NCI-H82 treated with DMSO at 0.1 percent for 48 hours (cell line): ENCODE data around the gene GTPBP3.
"Not testable (repeated sequence)": the region's sequence is repeated elsewhere in the genome, so short reads cannot be mapped to it uniquely, and the experiment has no call there.

Experiments used
- DNase-seq: peaks from one replicate; lab custom pipeline; 2025; ENCODE audit not compliant: unreplicated experiment; lab: John Stamatoyannopoulos, UW

The GTPBP3 gene

DNA sequence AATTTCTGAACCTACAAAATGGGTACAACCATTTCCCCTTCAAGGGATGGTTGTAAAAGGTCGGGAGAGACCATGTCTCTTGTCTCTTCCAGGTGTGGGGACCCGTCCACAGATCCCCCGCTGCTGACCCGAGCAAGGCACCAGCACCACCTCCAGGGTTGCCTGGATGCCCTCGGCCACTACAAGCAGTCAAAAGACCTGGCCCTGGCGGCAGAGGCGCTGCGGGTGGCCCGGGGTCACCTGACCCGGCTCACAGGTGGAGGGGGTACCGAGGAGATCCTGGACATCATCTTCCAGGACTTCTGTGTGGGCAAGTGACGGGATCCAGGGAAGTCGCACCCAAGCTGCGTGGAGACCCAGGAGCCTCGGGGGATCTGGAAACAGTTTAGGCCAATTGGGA lies 4.0 kb downstream of the GTPBP3 start:
- DNase-seq: no peak

DNA sequence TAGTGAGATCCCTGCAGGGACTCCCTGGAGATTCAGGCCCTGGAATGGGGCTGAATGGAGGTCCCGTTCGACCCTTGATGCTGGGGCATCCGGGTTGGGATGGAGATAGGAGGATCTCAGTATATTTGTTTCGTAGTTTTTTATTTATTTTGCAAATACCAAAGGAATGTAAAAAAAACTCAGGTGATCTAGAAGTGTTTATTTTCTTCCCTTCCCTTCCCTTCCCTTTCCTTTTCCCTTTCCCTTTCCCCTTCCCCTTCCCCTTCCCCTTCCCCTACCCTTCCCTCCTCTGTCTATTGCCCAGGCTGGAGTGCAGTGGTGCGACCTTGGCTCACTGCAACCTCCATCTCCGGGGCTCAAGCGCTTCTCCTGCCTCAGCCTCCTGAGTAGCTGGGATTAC lies 4.5 kb downstream of the GTPBP3 start:
- no peak for DNase-seq

DNA sequence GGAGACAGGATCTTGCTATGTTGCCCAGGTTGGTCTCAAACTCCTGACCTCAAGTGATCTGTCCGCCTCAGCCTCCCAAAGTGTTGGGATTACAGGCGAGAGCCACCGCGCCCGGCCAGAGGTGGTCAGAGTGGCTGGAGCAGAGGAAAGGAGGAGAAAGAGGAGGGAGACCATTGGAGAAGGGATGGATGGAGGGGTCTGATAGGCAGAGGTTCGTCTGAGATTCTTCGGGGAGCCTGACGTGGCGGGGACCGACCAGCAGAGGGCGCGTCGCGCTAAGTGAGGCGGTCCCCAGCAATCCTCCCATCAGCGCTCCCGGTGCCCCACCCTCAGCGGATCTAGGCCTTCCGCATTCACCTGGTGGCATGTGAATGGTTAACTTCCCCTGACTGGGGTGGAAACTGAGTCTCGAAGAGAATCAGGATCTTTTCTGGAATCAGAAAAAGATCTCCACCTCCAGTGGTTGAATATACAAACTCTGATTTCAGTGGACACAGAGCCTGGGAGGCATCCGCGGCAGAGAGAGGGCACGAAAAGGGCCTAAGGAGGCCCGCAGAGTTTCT lies 8.8 kb downstream of the GTPBP3 start:
- peak; percentile 58 for DNase-seq

DNA sequence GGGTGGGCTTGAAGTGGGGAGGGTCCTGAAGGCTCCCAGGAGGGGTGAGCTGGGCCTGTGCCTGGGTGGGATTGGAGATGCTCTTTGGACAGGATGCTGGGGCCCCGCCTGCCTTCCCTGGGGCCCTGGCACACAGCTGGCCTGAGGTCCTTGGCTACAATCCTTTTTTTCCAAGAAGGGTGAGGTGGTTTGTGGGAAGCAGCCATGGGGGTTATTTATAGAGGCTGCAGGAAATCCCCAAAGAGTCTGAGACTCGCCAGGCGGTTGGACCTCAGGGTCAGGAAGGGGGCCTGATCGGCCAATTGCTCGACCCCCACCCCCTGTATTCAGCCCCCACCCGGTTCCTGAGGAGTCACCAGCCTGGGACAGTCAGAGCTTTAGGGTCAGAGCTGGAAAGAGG lies 10.0 kb downstream of the GTPBP3 start:
- DNase-seq: no peak

DNA sequence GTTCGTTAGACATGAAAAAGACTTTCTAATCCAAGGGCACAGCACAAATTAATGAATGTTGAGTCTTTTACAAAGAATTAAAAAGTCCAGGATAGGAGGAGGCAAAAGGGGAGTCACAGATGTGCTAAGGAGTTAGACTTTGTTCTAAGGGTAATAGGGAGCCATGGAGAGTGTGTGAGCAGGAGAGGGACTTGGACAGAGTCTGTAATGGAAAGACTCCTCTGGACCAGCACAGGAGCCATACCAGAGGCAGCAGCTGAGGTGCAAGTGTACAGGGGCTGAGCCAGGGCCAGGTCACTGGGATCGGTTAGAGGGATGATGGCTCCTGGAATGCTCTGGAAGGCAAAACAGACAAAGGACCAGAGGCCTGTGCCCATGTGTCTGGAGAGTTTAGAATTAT lies 10.5 kb downstream of the GTPBP3 start:
- DNase-seq: no peak

DNA sequence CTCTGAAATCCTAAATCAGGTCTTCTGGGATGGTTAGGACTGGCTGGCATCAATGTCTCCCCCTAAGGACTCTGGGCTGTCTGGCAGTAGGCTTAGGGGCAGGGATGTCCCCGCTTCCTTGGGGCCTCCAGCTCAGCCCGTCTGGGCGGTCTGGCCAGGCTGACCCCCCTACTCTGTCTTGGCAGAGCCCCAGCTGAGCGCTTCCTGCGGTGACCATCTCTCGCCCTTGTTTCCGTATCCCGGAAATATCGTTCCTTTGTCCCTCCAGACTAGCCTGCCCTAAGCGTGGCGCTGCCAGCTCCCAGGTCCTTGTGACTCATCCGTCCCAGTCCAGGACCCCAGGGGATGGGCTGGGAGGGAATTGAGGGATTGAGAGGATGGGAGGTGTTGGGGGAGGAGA lies 11.3 kb downstream of the GTPBP3 start:
- DNase-seq: no peak

DNA sequence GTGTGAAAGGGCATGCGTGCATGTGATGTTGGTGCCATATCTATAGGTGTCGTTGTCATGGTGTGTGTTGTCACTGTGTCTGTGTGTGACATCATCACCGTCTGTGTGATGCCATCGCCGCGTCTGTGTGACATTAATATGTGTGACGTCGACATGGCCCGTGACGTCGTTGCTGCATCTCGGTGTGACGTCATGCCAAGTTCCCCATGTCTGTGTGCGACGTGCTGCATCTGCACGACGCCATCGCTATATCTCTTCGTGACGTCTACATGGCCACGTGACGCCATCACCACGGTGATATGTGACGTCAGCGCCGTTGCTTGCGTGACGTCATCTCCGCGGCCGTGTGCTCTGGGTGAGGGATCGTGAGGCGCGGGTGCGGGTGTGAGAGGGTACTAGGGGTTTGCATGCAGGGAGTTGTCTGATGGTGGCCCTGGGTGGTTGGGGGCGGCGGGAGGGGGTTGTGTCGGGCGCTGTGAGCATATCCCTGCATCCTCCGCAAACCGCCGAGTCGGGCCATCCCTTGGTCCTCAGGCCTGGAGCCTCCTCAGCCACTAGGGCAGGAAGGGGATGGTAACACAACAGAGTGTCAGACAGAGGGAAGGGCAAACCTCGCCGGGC lies 14.6 kb downstream of the GTPBP3 start:
- DNase-seq: no peak

DNA sequence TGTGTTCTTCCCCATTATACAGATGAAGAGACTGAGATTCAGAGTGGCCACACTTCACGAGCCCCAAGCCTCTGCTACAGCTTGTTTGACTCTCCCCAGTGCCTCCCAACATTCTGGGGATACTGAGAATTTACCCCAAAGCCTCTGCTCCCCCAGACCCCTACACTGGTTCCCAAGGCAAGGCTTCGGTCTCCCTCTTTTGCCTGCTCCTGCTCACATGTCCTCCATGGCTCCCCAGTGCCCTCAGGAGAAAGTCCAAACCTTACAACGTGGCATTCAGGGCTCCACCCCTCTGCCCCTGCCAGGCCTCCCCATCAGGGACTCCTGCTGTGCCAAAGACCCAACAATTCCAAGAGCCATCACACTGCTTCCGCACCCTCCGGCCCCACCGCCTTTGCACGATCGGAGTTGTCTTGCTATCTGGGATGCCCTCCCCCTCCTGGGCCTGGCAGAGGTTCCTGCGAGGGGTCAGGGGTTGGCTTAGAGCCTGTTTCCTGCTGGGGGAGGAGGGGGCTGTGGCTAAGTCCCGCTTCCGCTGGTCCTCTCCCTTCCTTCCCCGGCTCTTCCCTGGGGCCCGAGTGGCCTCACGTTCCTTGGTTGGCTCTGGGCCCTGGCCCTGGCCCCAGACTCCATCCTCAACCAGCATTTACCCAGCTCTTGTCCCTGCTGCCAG lies 15.4 kb downstream of the GTPBP3 start:
- DNase-seq: no peak

DNA sequence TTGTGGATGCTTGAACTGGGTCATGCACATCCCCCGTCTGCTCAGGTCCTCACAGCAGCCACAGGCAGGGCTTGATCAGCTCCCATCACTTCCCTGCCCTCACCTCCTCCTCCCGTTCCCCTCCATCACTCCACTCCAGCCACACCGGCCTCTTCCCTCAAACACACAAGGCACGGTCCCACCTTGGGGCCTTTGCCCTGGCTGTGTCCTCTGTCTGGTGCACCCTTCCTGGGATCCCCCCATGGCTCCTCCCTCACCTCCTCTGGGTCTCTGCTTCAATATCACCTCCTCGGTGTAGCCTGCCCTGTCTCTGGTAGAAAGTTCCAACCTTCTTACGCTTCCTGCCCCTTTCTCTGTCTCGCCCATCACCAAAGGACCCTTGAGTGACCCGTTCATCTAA lies 16.0 kb downstream of the GTPBP3 start:
- DNase-seq: no peak

DNA sequence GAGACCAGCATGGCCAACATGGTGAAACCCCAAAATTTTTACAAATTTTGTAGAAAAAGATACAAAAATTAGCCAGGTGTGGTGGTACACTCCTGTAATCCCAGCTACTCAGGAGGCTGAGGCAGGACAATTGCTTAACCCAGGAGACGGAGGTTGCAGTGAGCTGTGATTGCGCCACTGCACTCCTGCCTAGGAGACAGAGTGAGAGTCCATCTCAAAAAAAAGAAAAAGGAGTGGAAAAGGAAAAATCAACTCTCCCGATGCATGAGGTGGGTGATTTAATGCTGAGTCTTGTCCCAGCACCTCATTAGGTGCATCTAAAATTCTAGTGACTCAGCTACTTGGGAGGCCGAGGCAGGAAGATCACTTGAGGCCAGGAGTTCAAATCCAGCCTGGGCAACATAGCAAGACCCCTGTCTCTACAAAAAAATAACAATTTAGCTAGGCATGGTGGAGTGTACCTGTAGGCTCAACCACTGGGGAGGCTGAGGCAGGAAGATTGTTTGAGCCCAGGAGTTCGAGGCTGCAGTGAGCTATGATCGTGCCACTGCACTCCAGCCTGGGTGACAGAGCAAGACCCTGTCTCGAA lies 19.8 kb downstream of the GTPBP3 start:
- DNase-seq: no peak

DNA sequence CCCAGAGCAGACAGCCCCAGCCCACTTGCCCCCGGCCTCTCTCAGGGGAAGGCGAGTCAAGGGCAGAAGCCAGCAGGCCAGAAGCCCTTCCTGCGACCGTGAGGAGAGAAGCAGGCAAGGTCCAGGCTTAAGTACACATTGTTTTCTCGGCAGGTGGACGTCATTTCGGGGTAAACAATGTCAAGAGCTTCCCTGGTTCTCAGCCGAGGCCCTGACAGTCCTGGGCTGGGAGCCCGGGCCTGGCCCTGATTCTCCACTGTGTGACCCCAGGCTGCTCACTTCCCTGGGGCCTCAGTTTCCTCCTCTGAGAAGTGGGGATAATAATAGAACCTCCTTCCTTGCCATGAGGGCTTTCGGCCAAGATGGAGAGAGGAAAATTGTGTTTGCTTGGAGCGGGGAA lies 20.4 kb downstream of the GTPBP3 start:
- no peak for DNase-seq

DNA sequence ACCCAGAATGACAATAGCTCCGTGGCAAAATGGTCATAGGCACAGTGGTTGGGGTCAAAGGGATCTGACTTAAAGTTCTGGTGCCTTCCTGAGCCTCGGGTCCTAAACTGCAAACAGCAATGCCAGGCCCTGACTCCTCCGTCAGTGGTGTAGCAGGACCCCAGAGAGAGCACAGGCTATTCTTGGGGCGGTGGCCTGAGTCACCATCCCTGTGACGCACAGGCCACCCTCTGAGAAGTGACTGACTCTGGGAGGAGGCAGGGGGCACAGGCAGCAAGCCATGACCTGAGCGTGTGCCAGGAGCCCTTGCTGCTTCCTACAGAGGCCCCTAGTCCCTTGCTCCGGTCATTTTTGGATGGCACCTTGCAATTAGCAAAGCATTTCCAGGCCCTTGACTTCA lies 21.0 kb downstream of the GTPBP3 start:
- DNase-seq: no peak

DNA sequence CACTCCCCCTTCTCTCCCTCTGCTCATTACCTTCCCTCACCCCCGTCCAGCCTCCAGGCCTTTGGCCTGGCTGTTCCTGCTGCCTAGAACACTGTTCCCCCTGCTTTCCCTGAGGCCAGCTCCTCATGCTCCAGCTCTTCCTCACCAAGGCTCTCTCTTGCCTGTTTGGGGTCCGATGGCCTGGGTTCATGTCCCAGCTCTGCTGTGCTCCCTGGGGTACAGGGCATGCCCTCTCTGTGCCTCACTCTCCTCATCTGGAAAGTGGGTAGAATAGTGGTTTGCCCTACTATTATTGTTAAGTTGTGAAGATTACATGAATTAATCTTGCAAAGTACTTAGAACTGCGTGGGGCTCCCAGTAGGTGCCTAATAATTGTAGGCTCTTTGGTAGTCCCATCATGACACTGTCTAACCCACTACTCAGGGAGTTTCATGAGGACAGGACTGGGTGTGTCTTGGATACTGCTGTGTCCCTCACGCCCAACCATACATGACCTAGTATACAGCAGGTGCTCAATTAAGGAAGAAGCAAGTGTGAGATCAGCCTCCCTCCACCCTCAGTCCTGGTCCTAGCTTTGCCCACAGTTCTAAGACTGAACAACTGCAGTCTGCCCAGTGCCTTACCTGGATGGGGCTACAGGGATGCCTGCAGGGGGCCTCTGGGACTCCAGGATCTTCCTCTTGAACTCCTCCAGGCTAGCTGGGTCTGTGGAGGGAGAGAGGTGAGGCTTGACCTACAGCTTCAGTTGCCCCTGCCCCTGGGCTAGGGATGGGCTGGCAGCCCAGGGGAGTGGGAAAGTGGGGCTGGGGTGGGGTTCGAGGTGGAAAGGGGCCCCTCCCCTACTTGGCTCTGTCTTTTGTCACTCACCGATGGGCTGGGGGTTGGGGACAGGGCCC lies 22.8 kb downstream of the GTPBP3 start:
- no peak for DNase-seq

DNA sequence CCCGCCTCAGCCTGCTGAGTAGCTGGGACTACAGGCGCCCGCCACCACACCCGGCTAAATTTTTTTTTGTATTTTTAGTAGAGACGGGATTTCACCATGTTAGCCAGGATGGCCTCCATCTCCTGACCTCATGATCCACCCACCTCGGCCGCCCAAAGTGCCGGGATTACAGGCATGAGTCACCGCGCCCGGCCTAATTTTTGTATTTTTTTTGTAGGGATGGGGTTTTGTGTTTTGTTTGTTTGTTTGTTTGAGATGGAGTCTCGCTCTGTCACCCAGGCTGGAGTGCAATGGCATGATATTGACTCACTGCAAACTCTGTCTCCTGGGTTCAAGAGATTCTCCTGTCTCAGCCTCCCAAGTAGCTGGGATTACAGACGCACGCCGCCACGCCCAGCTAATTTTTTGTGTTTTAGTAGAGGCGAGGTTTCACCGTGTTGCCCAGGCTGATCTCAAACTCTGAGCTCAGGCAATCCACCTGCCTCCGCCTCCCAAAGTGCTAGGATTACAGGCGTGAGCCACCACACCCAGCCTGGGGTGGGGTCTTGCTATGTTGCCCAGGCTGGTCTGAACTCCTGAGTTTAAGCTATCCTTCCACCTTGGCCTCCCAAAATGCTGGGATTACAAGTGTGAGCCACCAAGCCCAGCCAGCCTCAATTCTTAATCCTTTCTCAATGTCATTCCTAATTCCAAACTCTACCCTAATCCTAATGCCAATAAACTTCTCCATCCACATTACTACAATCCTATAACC lies 26.7 kb downstream of the GTPBP3 start:
- DNase-seq: not testable (repeated sequence)

DNA sequence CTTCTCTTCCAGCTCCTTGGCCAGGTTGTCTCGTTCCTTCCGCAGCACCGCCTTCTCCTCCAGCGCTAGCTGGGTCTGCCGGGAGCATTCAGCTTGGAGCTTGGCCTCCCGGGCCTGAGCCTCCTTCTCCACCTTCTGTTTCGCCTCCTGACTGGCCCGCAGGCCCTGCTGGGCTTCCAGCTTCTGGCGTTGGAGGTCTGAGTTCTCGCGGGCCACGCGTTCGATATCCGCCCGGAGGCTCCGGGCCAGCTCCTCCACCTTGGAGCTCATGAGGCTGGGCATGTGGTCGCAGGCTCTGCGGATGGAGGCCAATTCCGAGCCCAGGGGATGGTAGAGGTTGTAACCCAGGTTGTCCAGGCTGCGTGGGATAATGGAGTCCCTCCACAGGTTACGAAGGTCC lies 28.0 kb downstream of the GTPBP3 start:
- no peak for DNase-seq

DNA sequence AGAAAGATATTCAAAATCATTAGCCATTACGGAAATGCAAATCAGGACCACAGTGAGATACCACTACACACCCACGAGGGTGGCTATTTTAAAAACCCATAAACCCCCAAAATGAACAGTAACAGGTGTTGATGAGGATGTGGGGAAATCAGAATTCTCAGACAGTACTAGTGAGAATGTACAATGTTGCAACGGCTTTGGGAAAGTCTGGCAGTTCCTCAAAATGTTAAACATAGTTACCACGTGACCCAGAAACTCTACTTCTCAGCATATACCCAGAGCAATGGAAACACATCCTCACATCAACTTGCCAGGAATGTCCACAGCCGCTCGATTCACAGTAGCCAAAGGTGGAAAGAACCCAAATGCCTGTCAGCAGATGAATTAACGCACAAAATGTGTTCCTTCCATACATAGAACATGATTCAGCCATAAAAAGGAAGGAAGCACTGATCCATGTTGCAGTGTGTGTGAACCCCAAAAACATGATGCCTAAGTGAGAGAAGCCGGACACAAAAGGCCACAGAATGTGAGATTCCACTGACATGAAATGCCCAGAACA lies 32.8 kb downstream of the GTPBP3 start:
- DNase-seq: no peak

DNA sequence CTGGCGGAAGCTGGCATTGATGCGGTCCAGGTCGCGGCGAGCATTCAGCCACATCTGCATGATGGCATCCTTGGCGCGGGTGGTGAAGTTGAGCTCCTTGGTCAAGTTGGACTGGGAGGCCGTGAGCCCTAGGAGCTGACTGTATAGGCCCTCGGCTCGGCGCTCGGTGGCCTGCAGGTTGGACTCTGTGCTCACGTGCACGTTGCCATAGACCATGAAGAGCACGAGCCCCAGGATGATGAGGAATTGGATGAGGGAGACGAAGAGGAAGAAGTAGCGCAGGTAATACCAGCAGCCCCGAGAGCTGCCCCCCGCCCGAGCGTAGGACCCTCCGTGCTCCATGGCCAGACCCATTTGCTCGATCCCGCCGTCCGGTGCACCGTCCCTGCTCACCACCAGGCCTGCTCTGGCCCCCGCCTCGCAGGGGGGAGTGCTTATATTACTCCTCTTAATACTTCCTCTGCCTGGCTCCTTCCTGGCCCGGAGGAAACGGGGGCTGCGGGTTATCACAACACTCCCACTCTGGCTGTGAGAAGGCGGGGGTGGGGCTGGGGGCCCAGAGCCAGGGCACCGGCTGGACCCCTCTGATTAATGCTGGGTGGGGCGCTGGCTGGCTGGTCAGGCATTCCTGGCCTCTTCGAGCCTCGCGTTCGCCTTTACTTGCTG lies 39.7 kb downstream of the GTPBP3 start, which contains the start of gene PLVAP:
Gene PLVAP, minus strand, starts transcription at position 408 of the 666 bp plus-strand sequence. Its CDS starts 54 bp downstream, at position 354.
- no peak for DNase-seq

DNA sequence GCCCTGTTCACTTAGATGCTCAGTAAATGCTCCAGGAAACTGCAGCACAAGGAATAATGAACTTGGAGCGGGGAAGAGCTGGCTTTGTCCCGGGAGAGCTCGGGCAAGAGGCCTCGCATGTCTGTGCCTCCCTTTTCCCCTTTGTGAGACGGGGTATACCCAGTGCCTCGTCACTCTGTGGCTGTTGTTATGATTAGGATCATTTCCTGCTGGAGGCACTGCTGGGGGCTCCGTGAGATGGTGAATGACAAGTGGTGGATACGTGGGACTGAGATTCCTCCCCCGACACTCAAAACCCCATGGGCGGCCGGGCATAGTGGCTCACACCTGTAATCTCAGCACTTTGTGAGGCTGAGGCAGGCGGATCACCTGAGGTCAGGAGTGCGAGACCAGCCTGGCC lies 40.9 kb downstream of the GTPBP3 start:
- no peak for DNase-seq

DNA sequence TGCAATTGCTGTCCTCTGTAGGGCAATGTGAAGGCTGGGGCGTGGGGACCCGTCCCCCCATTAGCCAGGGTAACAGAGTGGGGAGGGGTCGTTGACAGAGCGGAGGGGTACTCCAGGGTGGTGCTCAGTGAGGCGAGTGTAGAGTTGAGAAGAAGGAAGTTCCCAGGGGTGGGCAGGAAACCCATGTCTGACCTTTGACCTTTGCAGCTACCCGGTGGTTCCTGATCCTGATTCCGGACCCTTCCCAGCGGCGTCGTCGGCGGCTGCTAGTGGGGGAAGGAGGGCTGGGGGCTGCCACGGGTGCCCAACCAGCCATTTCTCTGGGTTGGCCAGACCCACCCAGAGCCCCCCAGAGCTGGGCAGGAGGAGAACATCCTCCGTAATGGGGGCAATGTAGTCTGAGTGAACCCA lies 41.9 kb downstream of the GTPBP3 start:
- no peak for DNase-seq
